SKM-1 (cell line): ENCODE measurements around the gene PDRG1.
"Not testable (repeated sequence)": the region's sequence is repeated elsewhere in the genome, so short reads cannot be mapped to it uniquely, and the experiment has no call there.

ENCODE experiments used
- DNase-seq: peaks from one replicate; lab custom pipeline; 2025; ENCODE audit not compliant: unreplicated experiment; lab: John Stamatoyannopoulos, UW

Gene PDRG1

DNA sequence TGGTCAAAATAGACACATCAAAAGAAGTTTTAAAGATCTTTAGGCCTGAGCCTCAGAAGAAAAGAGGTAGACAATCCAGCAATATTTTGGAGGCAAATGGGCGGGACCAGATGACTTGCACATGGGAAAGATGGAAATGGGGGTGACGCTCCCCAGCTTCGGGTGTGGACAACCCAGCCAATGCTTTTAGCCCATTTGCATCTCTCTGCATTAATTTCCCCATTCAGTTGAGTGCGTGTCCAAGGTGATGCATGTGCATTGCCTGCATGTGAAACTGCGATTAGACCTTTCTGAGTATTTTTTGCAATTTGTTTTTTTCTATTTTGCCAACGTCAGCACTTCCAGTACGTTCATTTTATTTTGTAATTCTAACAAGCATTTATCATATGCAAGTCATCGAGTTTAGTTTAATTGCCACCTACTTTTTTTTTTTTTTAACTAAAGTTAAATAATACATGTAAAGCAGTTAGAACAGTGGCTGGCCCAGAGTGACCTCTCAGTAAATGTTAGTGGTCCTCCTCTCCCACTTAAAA lies 24.2 kb downstream of the PDRG1 start:
- DNase-seq: no peak

DNA sequence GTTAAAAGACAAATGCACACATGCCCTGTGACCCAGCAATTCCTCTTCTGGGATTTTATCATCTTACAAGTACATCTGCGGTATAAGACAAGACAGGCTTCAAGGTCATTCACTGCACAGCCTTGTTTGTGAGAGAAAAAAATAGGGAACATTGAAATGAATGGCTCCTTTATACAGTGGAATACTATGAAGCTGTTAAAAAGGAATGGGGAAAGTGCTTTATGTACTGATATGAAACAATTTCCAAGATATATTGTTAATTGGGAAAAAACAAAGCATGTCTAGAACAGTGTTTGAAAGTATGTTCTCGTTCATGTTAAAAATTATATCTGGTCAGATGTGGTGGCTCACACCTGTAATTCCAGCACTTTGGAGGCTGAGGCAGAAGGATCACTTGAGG lies 25.4 kb downstream of the PDRG1 start:
- DNase-seq: no peak

DNA sequence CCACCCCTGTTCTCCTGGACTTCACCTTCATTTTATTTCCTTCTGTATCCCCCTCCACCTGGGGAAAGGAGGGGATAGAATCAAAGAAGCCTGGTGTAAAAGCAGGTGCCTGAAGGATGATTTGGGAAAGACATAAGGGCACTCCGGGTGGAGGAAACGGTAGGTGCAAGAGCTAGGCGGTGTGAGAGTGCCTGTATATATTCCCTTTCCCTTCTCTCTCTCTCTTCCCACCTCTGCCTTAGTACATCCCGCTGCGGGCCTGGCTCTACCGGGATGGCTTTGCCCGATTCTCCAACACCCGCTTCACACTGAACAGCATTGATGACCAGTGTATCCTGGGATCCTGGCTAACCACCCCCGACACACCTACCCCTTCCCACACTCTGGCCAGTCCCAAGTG lies 26.2 kb downstream of the PDRG1 start:
- no peak for DNase-seq

DNA sequence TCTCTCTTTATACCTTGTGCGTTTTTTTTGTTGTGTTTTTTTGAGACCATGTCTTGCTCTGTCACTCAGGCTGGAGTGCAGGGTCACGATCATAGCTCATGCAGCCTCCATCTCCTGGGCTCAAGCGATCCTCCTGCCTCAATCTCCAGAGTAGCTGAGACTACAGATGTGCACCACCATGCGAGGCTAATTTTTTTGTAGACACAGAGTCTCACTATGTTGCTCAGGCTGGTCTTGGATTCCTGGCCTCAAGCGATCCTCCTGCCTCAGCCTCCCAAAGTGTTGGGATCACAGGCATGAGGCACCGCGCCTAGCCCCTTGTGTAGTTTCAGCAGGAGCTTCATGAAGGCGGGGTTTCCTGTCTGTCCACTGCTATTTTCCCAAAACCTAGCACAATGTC lies 27.3 kb downstream of the PDRG1 start:
- DNase-seq: no peak

DNA sequence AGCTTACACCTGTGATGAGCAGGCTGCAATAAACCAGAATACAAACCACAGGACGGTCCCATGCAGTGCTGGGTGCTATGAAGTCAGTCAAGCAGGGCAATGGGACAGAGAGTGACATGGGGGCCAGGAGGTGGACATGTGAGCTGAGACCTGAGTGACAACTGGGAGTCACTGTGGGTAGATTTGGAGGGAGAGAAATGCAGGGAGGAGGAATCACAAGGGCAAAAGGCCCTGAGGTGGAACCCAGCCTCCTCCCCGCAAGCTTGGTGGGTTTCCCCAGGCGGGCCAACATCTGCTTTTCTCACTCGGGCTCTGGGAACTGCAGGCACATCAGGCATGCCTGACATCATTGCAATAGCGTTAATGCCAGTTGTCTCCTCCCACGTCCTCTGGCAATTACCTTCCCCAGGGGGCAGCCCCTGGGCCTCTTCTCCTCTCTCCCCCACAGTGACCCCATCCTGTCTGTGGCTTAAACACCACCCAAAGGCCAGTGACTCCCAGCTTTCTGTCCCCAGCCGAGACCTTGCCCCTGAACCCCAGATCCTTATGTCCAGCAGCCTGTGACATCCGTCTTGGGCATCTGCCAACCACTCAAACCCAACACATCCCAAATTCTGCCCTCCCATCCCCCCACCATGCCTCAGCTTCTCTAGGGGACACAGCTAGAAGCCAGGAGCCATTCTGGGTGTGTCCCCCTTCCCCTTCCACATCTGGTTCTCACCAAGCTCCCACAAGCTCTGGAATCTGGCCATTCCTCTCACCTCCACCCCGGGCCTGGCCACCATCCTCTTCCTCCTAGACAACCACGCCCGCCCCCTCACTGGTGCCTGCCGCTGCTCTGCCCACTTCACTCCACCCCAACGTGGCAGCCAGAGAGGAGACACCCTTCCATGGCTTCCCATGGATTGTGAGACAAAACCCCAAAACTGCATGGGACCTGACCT lies 28.2 kb downstream of the PDRG1 start:
- no peak for DNase-seq

DNA sequence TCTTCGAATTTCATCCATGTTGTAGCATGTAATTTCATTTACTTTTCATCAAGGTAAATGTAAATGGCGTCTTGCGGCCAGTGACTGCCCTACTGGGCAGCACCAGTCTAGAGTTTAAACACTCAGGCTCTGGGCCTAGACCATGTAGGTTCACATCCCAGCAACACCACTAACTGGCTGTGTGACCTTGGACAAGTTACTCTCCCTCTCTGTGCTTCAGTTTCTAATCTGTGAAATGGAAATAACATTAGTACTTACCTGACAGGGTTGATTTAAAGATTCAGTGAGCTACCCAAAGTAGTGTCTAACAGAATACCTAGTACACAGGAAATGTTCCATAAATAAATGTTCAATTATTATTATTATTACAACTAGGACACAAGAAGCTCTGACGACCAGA lies 29.3 kb downstream of the PDRG1 start:
- DNase-seq: no peak

DNA sequence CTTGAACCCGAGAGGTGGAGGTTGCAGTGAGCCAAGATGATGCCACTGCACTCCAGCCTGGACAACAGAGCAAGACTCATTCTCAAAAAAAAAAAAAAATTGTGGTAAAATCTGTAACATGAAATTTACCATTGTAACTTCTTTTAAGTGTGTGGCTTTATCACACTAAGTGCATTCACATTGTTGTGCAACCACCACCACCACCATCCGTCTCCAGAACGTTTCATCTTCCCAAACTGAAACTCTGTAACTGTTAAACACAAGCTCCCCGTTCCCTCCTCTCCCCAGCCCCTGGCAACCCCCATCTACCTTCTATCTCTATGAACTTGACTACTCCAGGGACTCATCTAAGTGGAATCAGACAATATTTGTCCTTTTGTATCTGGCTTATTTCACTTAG lies 29.7 kb downstream of the PDRG1 start:
- DNase-seq: no peak

DNA sequence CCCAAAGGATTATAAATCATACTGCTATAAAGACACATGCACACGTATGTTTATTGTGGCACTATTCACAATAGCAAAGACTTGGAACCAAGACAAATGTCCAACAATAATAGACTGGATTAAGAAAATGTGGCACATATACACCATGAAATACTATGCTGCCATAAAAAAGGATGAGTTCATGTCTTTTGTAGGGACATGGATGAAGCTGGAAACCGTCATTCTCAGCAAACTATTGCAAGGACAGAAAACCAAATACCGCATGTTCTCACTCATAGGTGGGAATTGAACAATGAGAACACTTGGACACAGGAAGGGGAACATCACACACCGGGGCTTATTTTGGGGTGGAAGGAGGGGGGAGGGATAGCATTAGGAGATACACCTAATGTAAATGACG lies 30.4 kb downstream of the PDRG1 start:
- DNase-seq: not testable (repeated sequence)

DNA sequence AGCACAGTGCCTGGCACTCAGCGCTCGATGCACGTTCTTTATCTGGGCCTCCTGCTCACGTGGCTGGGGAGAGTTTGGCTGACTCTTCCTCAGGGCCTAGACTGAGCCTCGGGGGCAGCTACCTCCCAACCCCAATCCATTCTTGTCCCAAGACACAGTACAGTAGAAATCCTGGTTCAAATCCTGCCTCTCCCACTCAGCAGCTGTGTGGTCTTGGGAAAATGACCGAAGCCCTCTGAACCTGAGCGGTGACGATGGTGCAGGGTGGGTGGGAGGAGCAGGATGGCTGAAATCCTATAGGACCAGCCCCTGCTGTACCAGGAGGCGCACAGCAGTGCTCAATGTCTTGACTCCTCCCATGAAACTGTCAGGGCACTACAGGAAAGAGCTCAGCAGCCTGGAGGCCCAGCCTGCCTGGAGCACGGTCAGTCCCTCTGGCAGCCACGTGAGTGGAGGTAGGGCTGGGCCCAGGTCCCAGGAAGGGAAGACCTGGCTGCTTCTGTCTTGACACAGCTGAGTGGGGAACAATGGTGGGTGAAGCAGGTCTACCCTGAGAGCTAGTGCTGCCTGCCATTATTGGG lies 31.5 kb downstream of the PDRG1 start:
- DNase-seq: no peak

DNA sequence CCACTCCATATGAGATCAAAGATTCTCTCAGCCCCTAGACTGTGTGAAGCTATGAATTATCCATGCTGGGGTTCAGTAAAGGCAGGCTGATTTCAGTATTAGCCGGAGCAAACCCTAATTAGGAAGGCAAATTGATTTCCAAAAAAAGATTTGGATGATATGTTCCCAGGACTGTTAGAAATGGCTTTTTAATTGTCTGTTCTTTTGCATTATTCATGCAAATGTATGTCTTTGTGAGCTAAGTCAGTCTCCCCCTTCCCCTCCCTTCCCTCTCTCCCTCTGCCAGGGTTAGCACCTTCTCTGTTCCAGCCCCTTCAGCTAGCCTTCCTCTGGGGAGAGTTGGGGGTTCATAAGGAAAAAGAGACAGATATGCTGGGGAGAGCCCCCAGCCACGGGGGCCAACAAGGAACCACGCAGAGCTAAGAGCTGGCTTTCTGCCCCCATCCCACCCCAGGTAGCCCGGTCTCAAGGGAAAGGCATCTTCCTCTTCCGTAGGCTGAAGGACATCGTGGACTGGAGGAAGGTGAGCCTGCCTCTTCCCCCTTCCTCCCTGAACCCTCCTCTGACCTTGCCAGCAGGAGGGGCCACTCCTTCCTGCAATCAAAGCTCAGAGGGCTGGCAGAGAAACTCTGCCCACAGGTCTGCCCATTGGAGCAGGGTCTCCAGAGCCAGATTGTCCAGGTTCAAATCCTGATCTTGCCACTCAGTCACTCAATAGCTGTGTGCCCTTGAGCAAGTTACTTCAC lies 32.3 kb downstream of the PDRG1 start:
- no peak for DNase-seq

DNA sequence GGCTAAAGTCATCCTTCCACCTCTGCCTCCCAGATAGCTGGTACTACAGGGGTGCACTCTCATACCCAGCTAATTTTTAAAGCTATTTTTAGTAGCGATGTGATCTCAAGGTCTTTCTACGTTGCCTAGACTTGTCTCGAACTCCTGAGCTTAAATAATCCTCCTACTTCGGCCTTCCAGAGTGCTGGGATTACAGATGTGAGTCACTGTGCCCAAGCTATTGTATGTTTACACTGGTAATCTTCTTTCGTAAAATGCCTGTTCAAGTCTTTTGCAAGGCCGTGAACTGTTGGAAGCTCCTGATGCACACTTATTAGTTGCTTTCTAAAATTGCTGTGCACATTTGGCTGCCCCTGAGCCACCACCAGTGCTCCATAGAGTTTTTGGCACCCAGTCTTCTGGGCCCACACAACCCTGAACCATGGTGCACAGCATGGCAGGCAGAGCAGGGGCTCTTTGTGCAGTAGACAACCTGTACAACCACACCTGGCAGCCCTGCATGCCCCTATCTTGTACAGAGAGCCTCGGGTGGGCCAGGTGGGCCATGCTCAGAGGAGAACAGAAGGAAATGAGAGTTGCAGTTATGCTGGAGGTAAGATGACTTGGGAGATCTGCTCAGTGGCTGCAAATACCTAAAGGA lies 33.3 kb downstream of the PDRG1 start:
- DNase-seq: no peak

DNA sequence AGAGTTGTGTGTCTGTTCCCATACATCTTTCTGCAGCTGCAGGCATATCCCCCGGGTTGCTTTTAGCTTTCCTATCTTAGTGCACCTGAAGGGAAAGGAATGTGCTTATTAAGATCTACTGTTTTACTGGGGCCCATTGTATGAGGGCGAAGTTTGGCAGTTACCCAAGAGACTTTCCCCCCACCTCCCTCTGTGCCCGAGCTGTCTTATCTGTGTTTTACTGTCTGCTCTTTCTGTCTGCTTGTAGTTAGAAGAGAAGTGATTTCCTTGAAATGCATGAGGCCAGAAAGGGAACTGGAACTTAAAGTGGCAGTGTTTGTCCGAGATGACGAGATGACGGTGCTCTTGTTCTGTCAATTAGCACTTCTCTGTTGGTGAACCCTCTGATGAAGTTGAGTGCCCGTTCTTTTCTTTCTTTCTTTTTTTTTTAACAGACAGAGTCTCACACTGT lies 33.9 kb downstream of the PDRG1 start:
- not testable (repeated sequence) for DNase-seq

DNA sequence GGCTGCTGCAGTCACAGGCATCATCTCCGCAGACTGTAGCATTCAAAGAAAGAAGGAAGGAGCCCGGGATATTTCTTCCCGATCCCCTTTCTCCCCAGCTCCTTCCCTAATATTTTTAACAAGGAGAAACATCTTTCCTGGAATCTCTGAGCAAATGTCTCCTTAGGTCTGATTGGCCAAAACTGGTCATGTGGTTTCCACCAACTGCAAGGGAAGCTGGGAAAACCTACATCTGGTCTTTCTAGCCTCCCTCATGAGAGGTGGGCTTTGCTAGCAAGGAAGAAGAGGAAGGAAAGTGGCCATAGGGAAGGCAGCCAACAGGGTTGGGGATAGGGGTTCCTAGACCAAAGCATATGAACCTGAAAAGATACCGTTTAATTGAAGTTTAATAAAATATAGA lies 35.1 kb downstream of the PDRG1 start:
- no peak for DNase-seq

DNA sequence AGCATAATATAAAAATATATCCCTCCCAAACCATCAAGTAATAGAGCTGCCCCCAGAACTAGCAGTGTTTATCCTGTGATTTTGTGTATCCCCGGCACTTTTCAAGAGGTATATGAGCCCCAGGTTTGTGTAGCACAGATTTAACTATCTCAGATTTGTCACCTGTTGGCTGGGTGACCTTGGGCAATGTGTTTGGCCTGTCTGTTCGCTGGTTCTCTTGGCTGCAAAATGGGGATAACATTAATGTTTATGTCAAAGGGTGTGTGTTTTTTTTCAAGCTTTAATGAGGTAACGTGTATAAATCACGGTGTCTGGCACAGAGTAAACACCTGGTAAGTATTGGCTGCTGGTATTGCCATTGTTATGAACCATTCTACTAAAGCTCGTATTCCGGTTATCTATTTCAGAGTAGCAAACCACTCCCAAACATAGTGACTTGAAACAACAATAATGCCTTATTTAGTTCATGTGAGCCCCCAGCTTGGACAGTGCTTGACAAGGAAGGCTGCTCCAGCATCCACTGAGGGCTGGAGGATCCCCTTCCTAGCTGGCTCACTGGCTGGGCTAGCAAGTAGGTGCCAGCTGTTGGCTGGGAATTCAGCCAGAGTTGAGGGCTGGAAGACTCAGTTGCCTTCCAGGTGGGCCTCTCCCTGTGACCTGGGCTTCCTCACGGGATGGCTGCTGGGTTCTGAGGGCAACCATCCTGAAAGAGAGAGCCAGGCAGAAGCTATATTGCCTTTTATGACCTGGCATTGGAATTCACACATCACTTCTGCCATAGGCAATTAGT lies 36.2 kb downstream of the PDRG1 start:
- DNase-seq: no peak

DNA sequence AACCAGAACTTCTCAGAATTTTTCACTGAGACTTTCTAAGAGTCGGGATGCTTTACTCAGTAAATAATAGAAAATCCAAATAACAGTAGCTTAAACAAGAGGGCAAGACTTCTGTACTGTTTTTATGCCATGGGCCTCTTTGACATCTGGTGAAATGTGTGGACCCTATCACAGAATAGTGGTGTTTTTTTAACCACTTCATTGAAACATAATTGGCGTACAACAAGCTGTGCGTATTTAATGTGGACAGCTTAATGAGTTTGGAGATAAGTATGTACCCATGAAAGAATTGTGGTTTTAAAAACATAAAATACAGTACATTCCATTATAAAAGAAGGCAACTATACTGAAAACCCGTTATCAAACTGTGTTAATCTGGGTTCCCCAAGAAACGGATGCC lies 37.7 kb downstream of the PDRG1 start:
- DNase-seq: no peak

DNA sequence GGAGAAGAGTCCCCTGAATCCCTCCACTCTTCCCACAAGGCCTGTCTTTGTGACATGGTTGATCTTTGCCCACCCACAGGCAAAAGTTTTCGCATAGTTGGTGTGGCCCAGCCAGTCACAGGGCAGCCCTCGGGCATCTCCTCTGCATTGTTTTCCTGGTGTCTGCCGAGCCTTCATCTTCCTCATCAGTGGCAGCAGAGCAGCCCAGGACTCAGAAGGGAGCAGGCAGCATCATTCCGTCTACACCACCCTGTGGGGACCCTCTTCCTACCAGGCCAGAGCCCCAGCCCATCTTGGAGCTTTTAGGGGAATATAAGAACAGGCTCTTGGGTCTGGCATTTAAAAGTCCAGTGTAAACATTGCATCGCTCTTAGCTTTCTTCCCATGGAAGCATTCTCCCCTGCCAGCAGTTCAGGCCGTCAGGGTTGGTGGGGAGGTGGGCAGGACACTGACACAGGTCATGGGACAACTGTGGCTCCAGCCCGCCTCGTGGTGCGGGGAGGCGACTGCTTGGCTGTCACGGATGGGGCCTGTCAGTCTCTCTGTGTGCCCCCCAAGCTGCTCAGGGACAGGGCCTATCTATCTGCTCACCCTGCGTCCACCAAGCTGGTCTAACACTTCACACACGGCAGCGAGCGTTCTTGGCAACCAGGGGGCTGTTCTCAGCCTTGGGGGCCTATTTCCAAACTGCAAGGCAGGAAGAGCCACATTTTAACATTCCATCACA lies 38.3 kb downstream of the PDRG1 start:
- DNase-seq: no peak

DNA sequence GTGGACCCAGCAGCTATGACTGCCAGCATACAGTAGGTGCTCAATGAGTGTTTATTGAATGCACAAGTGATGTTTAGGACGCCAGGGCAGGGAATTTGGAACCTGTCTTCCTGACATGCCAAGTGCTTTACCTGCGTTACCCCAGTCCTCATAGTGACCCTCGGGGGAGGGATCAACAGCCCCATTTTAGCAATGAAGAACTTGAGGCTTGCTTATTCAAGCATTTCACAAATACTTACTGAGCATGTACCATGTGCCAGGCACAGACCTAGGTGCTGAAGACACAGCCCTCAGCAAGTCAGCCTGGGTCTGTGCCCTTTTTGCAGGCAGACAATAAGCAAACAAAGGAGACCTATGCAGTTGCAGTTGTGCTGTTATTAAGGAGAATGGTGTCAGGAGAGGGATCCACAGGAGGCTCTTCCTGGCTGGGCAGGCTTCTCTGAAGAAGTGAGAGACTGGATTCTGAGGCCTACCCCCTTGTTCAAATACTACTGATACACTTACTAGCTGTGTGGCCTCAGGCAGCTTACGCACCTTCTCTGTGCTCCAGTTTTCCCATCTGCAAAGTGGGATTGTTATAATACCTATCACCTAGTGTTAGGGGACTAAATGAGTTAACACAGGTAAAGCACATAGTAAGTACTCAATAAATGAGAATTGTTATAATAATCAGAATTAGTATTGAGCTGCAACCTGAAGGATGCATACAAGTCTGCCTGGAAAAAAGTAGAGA lies 41.6 kb downstream of the PDRG1 start:
- no peak for DNase-seq

DNA sequence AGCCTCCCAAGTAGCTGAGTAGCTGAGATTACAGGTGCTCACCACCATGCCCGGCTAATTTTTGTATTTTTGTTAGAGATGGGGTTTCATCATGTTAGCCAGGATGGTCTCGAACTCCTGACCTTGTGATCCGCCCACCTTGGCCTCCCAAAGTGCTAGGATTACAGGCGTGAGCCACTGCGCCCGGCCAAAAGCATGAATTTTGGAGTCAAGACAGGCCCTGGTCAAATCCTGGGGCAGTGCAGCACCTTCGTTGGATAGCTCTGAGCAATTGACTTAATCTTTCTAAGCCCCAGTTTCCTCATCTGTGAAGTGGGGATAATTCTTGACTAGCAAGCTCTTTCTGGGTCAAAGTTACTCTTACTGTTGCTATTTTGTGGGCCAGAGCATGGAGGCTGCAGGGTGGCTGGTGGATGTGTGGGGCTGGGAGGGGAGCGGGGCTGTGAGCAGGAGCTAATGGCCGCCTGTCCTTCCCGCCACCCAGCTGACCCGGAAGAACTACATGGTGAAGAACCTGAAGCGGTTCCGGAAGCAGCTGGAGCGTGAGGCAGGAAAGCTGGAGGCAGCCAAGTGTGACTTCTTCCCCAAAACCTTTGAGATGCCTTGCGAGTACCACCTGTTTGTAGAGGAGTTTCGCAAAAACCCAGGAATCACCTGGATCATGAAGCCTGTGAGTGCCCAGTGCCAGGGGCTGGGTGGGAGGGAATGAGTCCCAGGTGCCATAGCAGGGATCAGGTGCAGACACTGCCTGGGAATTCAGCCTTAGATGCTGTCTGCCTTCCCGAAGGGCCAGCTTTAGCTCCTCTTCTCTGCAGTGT lies 42.4 kb downstream of the PDRG1 start:
- no peak for DNase-seq
